DND-41 (cell line): ENCODE data around the gene IDUA.

Experiments
- CTCF ChIP-seq: IDR thresholded peaks from 2 replicates; pipeline ENCODE4 v1.5.1; 2012; ENCODE audit warnings: borderline replicate concordance, low read length, moderate library complexity, mild to moderate bottlenecking; ENCODE audit not compliant: poor library complexity, severe bottlenecking; ENCODE audit errors: extremely low read depth
- EZH2 ChIP-seq: IDR thresholded peaks from 3 replicates; pipeline ENCODE4 v1.6.1; 2012; ENCODE audit warnings: borderline replicate concordance, low read depth, mild to moderate bottlenecking, moderate library complexity, low read length, inconsistent platforms; ENCODE audit not compliant: severe bottlenecking

GRCh38 chr4:985123-985830 lies 1.6 kb upstream of the IDUA start:
- no peak for TF ChIP-seq CTCF
- TF ChIP-seq EZH2, result no peak
